Activated T-helper 1 cell treated with Interleukin-2 at 50 U/mL for 16 hours (primary cell): ENCODE measurements around the gene PFKP.
"Not testable (repeated sequence)": the region's sequence is repeated elsewhere in the genome, so short reads cannot be mapped to it uniquely, and the experiment has no call there.

ENCODE experiments used
- DNase-seq: peaks from one replicate; pipeline ENCODE4 v3.0.0-alpha.2; 2020; ENCODE audit warnings: low read depth

PFKP gene

DNA sequence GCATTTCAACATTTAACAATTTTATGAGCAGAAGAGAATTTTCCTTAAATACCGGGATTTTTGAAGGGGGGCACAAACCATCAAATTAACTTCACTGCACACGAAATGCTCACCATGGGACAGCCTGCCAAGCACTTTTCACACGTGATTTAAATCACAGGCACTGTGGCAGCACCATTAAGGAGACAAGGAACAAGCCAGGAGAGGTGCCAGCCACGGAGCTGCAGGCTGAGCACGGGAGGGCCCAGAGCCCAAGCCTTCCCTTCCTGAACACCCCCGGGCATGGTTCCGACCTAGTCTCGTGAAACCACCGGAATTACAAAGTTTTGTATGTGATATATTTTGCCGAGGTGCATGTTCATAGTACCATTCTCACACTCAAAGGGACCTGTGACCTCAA, 91.8 kb downstream of the PFKP start:
- DNase-seq, result no peak

DNA sequence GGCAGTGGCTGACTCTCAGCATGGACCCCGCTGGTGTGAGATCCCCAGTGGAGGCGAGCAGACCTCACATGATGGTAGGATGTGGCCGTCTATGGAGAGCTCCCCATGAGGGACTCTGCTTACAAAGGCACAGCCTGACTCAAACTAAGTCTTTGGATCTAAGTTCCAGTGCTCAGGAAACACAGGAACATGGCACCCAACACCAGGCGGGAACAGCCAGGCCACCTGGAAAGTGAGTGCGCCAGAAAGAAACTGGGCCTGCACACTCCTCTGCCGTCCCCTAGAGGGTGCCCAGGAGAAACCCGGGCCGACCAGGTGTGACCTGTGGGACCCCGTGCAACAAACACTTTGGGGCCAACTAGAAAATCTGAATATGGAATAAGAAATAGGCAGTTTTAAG, 95.2 kb downstream of the PFKP start:
- DNase-seq, result no peak

DNA sequence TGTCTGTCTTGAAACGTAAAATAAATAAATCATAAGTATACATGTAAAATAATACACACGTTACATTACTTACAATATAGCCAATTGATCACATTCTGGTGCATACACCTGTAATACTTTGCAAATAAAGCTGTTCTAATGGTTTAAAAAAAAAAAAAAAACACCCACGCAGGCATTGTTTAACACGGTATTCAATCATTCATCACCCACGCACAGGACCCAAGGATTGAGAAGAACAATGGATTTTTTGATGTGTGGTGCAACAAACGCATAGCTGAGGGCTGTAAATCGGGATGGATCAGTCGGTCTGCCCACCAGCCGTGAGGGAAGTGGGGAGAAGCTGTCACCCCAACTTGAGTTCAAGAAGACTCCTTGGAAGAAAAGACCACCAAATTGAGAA, 96.5 kb downstream of the PFKP start:
- no peak for DNase-seq

DNA sequence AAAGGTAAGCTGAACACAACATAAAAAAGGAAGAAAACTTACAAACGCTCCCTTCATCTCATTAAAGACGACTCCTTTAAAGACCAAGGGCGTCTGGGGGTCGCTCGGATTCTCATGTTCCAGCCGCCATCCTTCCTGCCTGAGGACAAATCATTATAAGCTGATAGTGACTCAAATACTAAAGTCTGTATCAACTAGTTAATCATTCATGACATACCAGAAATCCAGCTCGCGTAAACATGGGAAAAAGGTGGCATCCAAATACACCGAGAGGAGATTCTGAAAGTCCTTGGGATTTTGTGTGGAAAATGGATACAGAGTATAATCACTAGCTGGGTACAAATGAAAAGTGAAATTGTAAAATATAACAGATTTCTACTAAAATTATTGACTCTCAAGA, 97.8 kb downstream of the PFKP start:
- DNase-seq, result no peak

DNA sequence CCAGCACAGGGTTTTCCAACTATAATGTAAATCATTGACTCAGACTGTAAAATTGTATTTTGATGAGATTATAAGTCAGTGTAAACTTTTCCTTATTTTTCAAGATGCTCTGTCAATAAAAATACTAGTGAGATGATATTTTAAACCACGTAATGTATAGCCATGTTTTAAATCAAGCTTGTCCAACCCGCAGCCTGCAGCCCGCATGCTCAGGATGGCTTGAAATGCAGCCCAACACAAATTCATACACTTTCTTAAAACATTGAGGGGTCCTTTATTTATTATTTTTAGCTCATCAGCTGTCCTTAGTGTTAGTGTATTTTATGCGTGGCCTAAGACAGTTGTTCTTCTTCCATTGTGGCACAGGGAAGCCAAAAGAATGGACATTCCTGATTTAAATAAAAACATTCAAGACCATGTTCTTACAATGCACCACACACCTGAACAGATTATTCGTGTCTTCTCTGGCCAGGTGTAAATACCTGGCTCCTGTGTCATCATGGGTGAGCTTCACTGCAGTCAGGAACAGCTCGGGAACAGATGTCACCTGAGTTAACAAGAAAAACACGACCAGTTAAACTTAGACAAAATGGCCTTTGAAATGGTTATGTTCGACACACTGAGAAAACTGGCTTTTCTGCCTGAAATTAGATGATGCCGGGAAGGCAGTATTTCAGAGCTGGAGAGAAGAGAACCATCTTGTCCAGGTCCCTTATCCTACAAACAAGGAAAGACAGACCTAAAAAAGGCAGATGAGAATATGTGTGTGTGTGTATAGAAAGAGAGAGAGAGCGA, 99.3 kb downstream of the PFKP start:
- no peak for DNase-seq

DNA sequence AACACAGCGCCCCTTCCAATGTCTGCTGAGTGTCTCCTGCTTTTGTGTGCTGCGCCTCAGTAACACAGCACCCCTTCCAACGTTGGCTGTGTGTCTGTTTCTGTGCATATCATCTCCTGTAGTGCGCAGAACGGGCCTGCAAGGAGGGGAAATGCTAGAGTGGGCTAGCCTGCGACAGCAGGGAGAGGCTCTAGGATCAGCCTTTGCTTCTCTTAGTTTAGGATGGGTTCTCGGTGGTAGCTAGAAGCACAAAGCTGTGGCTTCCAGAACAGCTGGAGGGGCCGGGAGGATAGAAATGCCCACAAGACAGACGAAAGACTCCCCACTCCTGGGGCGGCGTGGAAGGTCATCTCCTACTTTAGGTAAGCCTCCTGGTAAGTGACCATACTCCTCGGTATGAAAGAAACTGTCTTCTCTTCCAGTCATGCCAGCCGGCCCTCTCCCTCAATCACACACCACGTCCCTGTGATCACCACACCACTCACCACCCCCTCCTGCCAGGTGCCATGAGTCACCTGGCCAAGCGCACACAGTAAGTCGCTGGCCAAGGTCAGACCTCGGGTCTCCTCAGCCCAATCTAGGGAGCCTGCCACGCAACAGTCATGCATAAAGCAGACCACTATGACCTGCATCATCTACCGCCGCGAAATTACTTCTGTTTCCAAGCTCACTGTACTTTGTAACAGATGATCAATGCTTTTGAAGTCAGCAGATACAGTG, 100.4 kb downstream of the PFKP start:
- DNase-seq, result no peak

DNA sequence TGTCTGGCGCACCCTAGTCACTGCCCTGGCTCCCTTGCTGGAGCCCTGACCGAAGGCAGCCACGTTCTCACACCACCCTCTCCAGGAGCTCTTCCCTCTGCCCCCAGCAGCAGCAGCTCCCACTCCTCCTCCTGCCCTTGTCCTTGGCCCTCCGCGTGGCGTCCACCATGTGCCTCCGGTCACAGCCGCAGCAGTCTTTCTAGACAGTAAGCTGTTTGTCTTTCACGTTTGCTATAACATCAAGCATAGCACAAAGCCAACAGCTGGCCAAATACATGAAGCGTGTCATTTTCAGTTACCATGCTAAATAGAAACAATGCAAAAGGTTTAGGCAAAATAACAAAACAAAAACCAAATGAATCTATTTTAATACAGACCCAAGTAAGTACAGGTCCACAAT, 101.9 kb downstream of the PFKP start:
- DNase-seq, result no peak

DNA sequence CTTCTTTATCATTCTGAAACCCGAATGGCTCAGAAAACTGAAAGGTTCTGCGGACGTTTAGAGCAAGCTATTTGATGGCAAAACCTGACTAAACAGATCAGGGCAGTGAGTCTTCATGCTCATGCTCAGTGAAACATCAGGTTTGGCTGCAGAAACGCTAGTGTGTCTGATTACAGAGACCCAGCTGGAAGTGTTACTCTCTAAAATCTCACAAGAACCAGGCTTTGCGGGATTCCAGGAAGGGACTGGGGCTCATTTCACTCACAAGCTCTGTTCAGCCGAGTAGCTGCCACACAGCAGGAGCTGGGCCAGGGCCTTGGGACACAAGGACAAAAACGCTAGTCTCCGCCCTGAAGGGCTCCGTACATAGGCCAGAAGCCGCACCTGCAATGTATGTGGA, 102.3 kb downstream of the PFKP start:
- no peak for DNase-seq

DNA sequence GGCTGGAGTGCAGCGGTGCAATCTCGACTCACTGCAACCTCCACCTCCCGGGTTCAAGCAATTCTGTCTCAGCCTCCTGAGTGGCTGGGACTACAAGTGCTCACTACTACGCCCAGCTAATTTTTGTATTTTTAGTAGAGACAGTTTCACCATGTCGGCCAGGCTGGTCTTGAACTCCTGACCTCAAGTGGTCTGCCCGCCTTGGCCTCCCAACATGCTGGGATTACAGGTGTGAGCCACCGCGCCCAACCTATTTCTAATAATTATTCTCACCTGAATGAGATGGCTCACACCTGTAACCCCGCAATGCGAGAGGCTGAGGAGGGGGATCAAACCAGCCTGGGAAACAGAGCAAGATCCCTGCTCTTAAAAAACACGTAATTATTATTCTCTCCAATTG, 104.1 kb downstream of the PFKP start:
- not testable (repeated sequence) for DNase-seq

DNA sequence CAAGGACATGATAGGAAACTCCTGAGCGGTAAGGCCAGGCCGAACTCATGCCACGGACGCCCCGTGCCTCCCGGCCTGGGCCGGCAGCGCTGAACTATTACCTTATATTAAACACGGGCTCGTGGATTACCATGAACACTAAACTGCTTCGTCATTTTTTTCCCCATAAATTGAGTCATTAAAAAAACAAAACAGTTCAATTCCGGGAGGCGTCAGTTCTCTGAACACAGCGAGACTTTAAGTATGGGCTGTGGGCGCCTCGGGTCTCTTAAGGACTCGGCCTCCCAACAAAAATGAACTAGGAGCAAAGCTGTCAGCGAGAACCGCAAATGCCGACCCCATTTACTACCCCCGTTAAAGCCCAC, 104.7 kb downstream of the PFKP start:
- no peak for DNase-seq

DNA sequence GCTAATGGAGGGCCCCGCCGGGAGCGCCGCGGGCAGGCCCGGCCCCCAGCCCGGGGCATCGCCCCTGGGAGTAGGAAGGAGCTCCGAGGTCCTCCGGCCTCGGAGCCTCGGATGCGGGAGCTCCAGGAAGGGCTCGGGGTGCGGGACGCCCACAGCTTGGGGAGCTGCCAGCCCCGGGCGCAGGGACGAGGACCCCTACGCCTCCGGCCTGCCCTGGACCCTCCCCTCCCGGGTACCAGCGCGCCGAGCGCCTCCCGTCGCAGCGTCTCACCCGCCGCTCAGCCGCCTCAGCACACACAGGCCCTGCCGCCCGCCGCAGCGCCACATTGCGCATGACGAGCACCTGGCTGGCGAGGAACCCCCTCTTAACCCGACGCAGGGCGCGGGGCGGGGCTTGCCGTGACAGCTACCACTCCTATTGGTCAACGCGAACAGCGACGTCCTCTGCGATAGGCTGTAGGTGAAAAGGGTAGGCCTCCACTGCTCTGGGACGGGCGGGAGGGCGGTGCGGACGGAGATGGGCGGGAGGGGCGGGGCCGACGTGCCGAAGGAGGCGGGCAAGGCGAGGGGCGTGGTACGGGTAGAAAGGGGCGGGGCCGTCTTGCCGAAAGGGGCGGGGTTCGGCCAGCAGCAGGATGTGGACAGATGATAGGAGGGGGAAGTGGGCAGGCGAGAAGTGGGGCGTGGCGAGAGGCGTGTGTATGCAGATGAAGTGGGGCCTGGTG, 105.3 kb downstream of the PFKP start, which contains the start of gene PITRM1:
TSS of gene PITRM1 (minus strand) at position 337 of the 725 bp plus-strand sequence. CDS start at position 327, 10 bp downstream.
- peak; percentile 98 for DNase-seq

DNA sequence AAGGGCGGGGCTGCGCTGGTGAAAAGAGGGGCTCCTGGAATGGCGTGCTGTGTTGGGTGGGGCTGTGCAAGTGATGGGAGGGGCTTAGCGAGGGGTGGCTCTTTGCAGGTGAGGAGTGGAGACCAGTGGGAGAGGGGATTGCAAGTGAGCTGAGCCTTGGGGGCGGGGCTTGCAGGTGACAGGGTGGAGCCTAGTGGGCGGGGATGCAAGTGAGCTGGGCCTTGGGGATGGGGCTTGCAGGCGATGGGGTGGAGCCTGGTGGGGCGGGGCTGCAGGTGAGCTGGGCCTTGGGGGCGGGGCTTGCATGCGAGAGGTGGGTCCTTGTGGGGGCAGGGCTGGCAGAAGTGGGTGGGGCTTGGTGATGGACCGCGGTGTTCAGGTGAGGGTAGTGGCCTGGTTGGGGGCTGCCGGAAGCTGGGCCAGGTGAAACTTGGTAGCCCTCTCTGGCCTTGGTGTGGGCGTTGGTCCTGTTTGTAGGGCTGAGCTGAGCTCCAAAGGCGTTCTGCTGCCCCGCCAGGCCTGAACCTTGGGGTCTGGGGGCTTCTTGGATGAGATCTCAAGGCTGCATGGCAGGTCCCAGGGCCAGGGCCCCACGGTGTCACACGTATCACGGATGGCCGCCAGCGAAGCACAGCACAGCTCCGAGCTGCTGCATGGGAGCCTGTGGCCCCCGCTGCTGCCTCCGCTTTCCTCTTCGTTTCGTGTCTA, 106.0 kb downstream of the PFKP start:
- no peak for DNase-seq

DNA sequence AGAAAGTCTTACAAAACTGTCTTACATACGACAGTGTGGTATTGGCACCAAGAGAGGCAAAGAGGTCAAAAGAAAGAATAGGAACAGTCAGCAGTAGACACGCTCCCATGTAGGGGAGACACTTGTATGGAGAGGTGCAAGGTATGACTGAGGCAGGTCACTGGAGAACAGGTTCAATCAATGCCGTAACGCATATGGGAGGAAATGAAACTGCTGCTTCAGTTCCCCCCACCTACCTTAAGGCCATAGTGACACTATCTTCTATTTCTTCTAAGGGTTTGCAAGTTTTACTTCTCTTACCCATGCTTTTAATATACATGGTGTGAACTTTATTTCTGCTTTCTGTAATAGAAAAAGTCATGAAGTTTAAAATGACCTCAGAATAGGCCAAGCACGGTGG, 110.7 kb downstream of the PFKP start:
- DNase-seq, result no peak

DNA sequence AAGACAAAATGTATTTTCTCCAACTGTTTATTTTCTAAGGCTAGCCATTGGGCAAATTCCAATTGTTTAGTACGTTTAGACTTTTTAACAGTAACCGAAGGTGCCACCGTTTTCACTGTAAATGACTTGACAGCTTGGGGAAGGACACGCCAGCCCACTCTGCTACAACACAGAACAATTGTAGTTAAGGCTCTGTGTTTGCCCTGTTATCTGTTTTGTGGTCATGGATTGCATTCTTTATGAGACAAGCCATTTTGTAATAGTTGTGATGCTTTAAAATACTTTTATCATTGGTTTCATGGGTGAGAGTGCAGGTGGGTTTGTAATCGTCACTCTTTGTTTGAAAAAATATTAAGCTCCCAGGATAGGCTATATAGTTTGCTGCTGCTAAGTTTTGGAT, 111.8 kb downstream of the PFKP start:
- DNase-seq, result no peak

DNA sequence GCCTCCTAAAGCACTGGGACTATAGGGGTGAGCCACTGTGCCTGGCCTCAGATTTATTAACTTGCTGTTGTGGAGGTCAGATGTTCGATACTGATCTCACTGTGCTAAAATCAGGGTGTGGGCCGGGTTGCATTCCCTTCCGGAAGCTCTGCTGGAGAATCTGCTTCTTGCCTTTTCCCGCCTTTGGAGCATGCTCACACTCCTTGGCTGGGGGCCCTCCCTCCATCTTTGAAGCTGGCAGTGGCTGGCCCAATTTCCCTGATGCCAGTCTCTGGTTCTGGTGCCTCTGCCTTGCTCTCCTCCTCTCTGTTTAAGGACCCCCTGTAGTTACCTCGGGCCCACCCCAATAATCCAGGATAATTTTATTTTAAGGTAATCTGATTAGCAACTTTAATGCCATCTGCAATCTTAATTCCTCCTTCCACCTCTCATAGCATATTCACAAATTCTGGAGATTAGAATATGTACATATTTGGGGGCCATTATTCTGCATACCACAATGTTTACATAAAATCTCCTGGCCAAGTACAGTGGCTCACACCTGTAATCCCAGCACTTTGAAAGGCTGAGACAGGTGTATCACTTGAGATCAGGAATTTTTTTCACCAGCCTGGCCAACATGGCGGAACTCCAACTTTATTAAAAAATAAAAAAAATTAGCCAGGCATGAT, 113.1 kb downstream of the PFKP start:
- no peak for DNase-seq

DNA sequence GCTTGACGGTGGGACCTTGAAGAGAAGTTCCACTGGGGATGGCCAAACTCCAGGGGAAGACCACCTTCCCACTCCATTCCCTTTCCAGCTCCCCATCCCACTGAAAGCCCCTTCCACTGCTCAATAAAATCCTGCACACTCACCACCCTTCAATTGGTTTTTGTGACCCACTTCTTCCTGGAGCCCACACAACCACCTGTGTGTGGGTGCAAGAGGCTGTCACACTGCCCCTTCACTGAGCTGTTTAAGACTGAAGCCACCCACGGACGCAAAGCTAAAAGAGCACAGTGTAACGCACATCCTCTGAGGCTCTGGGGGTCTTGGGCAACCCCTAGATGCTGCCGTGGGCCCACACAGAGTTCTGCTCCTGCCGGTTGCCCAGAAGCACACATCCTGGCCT, 118.0 kb downstream of the PFKP start:
- DNase-seq, result no peak

DNA sequence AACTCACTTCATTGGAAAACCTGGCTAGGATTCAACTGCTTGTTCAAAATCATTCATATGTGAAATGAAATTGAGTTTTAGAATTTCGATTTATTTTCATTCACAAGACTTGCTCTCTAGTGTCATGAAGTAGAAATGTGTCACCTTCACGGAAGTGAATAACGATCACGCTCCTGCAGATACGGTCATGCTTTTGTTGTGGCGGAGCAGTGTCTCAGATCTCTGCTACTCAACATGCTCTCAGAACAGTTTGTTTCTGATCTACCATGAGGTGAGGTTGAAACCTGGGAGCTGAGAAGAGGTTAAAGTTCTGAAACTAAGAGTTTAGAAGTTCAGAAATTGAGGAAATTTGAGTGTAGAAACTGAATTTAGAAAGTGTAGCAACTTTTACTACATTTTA, 119.0 kb downstream of the PFKP start:
- no peak for DNase-seq
